Mesodermal cell (in vitro differentiated cells): ENCODE measurements around the gene HEBP1.

Experiments used
- H3K27ac ChIP-seq: 2 replicates; pipeline ENCODE4 v1.7.0; 2013; ENCODE audit warnings: mild to moderate bottlenecking, low read depth, low read length, moderate library complexity; ENCODE audit not compliant: severe bottlenecking
- H3K36me3 ChIP-seq: 2 replicates; pipeline ENCODE4 v1.7.1; 2013; ENCODE audit warnings: mild to moderate bottlenecking, low read length, moderate library complexity; ENCODE audit not compliant: control insufficient read depth, insufficient read depth
- H3K4me1 ChIP-seq: one replicate; pipeline ENCODE4 v1.7.1; 2013; ENCODE audit warnings: mild to moderate bottlenecking, low read length; ENCODE audit not compliant: insufficient read depth, control insufficient read depth, poor library complexity, severe bottlenecking
- H3K4me3 ChIP-seq: 2 replicates; pipeline ENCODE4 v1.7.0; 2013; ENCODE audit warnings: low read length, control low read depth, mild to moderate bottlenecking; ENCODE audit not compliant: insufficient read depth, poor library complexity, severe bottlenecking; ENCODE audit errors: extremely low read depth
- H3K9me3 ChIP-seq: 2 replicates; pipeline ENCODE4 v1.7.1; 2013; ENCODE audit warnings: mild to moderate bottlenecking, low read length, moderate library complexity; ENCODE audit not compliant: control insufficient read depth
- WGBS, 2 experiments: methylation state at CpG; one replicate each; pipeline ENCODE4 v1.1.5; 2013; ENCODE audit warnings: missing lambda C conversion rate in 2 of 2; ENCODE audit not compliant: insufficient coverage in 2 of 2; 5-methylcytosine and 5-hydroxymethylcytosine counted together

The HEBP1 gene

GRCh38 chr12:12952036-12952435 lies 48.0 kb downstream of the HEBP1 start, which contains the start of gene GPRC5D:
GPRC5D (minus strand) TSS chr12:12952170; CDS start chr12:12950384, 1,786 bp downstream.
- H3K4me1 ChIP-seq, result no peaks in the 10 kb centered on the region
- H3K9me3 ChIP-seq, result no peaks in the 10 kb centered on the region
- H3K36me3 ChIP-seq, result peaks cover 10% of the 10 kb centered on the region
- H3K27ac ChIP-seq, result no peak within 1 kb of the TSS
- no peak within 1 kb of the TSS for H3K4me3 ChIP-seq
- 89 to 100% methylated on average over 2 to 3 of the region's 6 CpGs for whole genome bisulfite sequencing, 2 experiments

GRCh38 chr12:12951504-12951903 lies 48.6 kb downstream of the HEBP1 start:
- H3K9me3 ChIP-seq, result no peaks in the 10 kb centered on the region
- peaks cover 10% of the 10 kb centered on the region for H3K36me3 ChIP-seq
- WGBS, 2 experiments, result no CpG with 5 or more reads among the region's 1 CpG
- no peaks in the 10 kb centered on the region for H3K4me1 ChIP-seq
- H3K4me3 ChIP-seq, result no peak overlapping the region
- H3K27ac ChIP-seq, result no peak overlapping the region

- no peak overlapping the region for H3K27ac ChIP-seq
- WGBS, 2 experiments, result 92 to 100% methylated on average over 2 to 3 of the region's 4 CpGs
- H3K9me3 ChIP-seq, result no peaks in the 10 kb centered on the region
- no peaks in the 10 kb centered on the region for H3K4me1 ChIP-seq
- H3K4me3 ChIP-seq, result no peak overlapping the region
- H3K36me3 ChIP-seq, result peaks cover 10% of the 10 kb centered on the region
Observed at GRCh38 chr12:12947902-12948301, 52.2 kb downstream of the HEBP1 start.

- WGBS, 2 experiments, result 93% methylated on average over 2 to 3 of the region's 7 CpGs
- no peaks in the 10 kb centered on the region for H3K4me1 ChIP-seq
- no peak overlapping the region for H3K4me3 ChIP-seq
- no peaks in the 10 kb centered on the region for H3K9me3 ChIP-seq
- peaks cover 10% of the 10 kb centered on the region for H3K36me3 ChIP-seq
- H3K27ac ChIP-seq, result no peak overlapping the region
Observed at GRCh38 chr12:12946686-12947355, 53.2 kb downstream of the HEBP1 start.

- Histone ChIP-seq H3K36me3 (peaks cover 10% of the 10 kb centered on the region), H3K27ac (no peak overlapping the region), H3K4me3 (no peak overlapping the region)
Observed at GRCh38 chr12:12945591-12945990, 54.5 kb downstream of the HEBP1 start.

GRCh38 chr12:12943586-12944260 lies 56.3 kb downstream of the HEBP1 start:
- Histone ChIP-seq H3K9me3 (no peaks in the 10 kb centered on the region), H3K27ac (no peak overlapping the region), H3K36me3 (no peaks in the 10 kb centered on the region), H3K4me1 (peaks cover 4% of the 10 kb centered on the region), H3K4me3 (no peak overlapping the region)
- 91 to 96% methylated on average over 6 to 8 of the region's 8 CpGs for WGBS, 2 experiments

More at GRCh38 chr12:12945591-12945990, 54.5 kb downstream of the HEBP1 start:
- no peaks in the 10 kb centered on the region for H3K4me1 ChIP-seq
- H3K9me3 ChIP-seq, result no peaks in the 10 kb centered on the region

- Histone ChIP-seq H3K9me3 (no peaks in the 10 kb centered on the region), H3K36me3 (no peaks in the 10 kb centered on the region), H3K4me3 (no peak overlapping the region), H3K4me1 (peaks cover 7% of the 10 kb centered on the region), H3K27ac (no peak overlapping the region)
- 93% methylated on average over 3 to 6 of the region's 10 CpGs for WGBS, 2 experiments
Observed at GRCh38 chr12:12941450-12942350, 58.4 kb downstream of the HEBP1 start.

GRCh38 chr12:12939888-12940287 lies 60.2 kb downstream of the HEBP1 start:
- Histone ChIP-seq H3K4me3 (no peak overlapping the region), H3K9me3 (no peaks in the 10 kb centered on the region)
- WGBS, 2 experiments, result no CpG with 5 or more reads among the region's 1 CpG

GRCh38 chr12:12938541-12938940 lies 61.5 kb downstream of the HEBP1 start:
- H3K9me3 ChIP-seq, result no peaks in the 10 kb centered on the region
- H3K36me3 ChIP-seq, result no peaks in the 10 kb centered on the region
- peaks cover 20% of the 10 kb centered on the region for H3K4me1 ChIP-seq
- WGBS, 2 experiments, result 83 to 84% methylated on average over 3 to 4 of the region's 5 CpGs
- no peak overlapping the region for H3K27ac ChIP-seq
- H3K4me3 ChIP-seq, result no peak overlapping the region

More at GRCh38 chr12:12939888-12940287, 60.2 kb downstream of the HEBP1 start:
- Histone ChIP-seq H3K36me3 (no peaks in the 10 kb centered on the region), H3K4me1 (peaks cover 7% of the 10 kb centered on the region), H3K27ac (no peak overlapping the region)

GRCh38 chr12:12936983-12937491 lies 63.0 kb downstream of the HEBP1 start:
- WGBS, 2 experiments, result 92 to 99% methylated on average over 10 to 11 of the region's 11 CpGs
- H3K27ac ChIP-seq, result no peak overlapping the region
- H3K9me3 ChIP-seq, result no peaks in the 10 kb centered on the region
- H3K4me3 ChIP-seq, result no peak overlapping the region
- H3K4me1 ChIP-seq, result peaks cover 20% of the 10 kb centered on the region
- H3K36me3 ChIP-seq, result no peaks in the 10 kb centered on the region
